T-cell (primary cell): ENCODE data around the gene CELF1. TPM values are rescaled to one million over a fixed set of nuclear protein-coding genes. Genes with fewer than 3 reads are reported as not detected.

Source experiments
- ATAC-seq, 4 experiments: fragments of 200-7000 bp in 3 of 4; fragments of 150-1000 bp in 1 of 4; cut with Tn5 transposase; replicated peaks in 1 of 4; 1 replicate in 3 of 4; 2 replicates in 1 of 4; pipeline ENCODE4 v1.10.0; 2021; ENCODE audit warnings: moderate library complexity in 3 of 4, mild to moderate bottlenecking in 2 of 4, moderate number of reproducible peaks in 1 of 4
- CTCF ChIA-PET, 2 donors: fragments of 300-600 bp; sonication (Branson Sonifier 250); formaldehyde crosslinking; loops; one replicate each; lab custom pipeline; 2022; ENCODE audit warnings: antibody characterized with exemption in 2 of 2; lab: Charles Lee
- POLR2A ChIA-PET, 2 donors: fragments of 300-600 bp; sonication (Branson Sonifier 250); formaldehyde crosslinking; loops; one replicate each; lab custom pipeline; 2022; ENCODE audit warnings: antibody characterized with exemption in 2 of 2; lab: Charles Lee
- DNase-seq, 35 experiments: peaks; one replicate each; pipeline versions ENCODE4 v3.0.0 to v3.0.0-alpha.2; 2013 to 2023
- H3K27ac ChIP-seq: one replicate; pipeline ENCODE4 v1.5.1; 2013; ENCODE audit warnings: low read length
- H3K27me3 ChIP-seq, 2 experiments: replicated peaks in 1 of 2; 1 replicate in 1 of 2; 2 replicates in 1 of 2; pipeline versions ENCODE4 v1.6.1 to v1.7.0; 2013; ENCODE audit warnings: low read length in 1 of 2, mixed read lengths in 1 of 2; ENCODE audit not compliant: control insufficient read depth in 2 of 2, insufficient read depth in 2 of 2; ENCODE audit errors: extremely low read depth in 1 of 2
- H3K36me3 ChIP-seq, 2 donors: 1 replicate in 1 of 2; 2 replicates in 1 of 2; pipeline versions ENCODE4 v1.6.1 to v1.7.0; 2013; ENCODE audit warnings: low read length in 1 of 2; ENCODE audit not compliant: control insufficient read depth in 2 of 2, insufficient read depth in 1 of 2; ENCODE audit errors: extremely low read depth in 1 of 2
- H3K4me1 ChIP-seq, 2 experiments: 1 replicate in 1 of 2; 2 replicates in 1 of 2; pipeline versions ENCODE4 v1.6.1 to v1.7.0; 2013; ENCODE audit warnings: low read length in 2 of 2, mixed read lengths in 1 of 2; ENCODE audit not compliant: insufficient read depth in 2 of 2, control insufficient read depth in 1 of 2; ENCODE audit errors: extremely low read depth in 1 of 2
- H3K4me3 ChIP-seq, 2 donors: 1 replicate in 1 of 2; 2 replicates in 1 of 2; pipeline versions ENCODE4 v1.5.1 to v1.7.0; 2013; ENCODE audit warnings: mild to moderate bottlenecking in 2 of 2, low read length in 1 of 2, moderate library complexity in 1 of 2; ENCODE audit not compliant: control insufficient read depth in 1 of 2; ENCODE audit errors: extremely low read depth in 1 of 2
- H3K9me3 ChIP-seq: 2 replicates; pipeline ENCODE4 v1.7.0; 2013
- H3K27ac Mint-ChIP-seq, 2 donors: one replicate each; pipeline ENCODE4 v1.8.0; 2020 to 2021; ENCODE audit warnings: mild to moderate bottlenecking in 2 of 2, mixed read lengths in 2 of 2
- H3K27me3 Mint-ChIP-seq, 2 donors: one replicate each; pipeline ENCODE4 v1.8.0; 2021 to 2022; ENCODE audit warnings: mixed read lengths in 2 of 2
- H3K36me3 Mint-ChIP-seq: one replicate; pipeline ENCODE4 v1.8.0; 2021; ENCODE audit warnings: mixed read lengths
- H3K4me1 Mint-ChIP-seq, 3 donors: one replicate each; pipeline ENCODE4 v1.8.0; 2020 to 2022; ENCODE audit warnings: mixed read lengths in 3 of 3, mild to moderate bottlenecking in 1 of 3
- H3K4me3 Mint-ChIP-seq, 3 donors: one replicate each; pipeline ENCODE4 v1.8.0; 2020 to 2022; ENCODE audit warnings: mild to moderate bottlenecking in 3 of 3, mixed read lengths in 3 of 3, moderate library complexity in 3 of 3
- H3K9me3 Mint-ChIP-seq, 3 donors: one replicate each; pipeline ENCODE4 v1.8.0; 2020 to 2022; ENCODE audit warnings: mixed read lengths in 3 of 3
- WGBS: methylation state at CpG from one replicate; pipeline ENCODE4 v1.1.5; 2013; ENCODE audit warnings: missing lambda C conversion rate; ENCODE audit not compliant: insufficient coverage; 5-methylcytosine and 5-hydroxymethylcytosine counted together
- total RNA-seq, 35 experiments: library from RNA in 6 of 35; stranded (reverse) in 6 of 35; fragments of 120-200 nt in 1 of 35; gene quantifications; one replicate each; pipeline versions ENCODE4 v1.2.1 to v1.2.4 and lab custom pipeline; 2013 to 2026

CELF1 gene
- total RNA-seq, 5 donors from 2014 or later (not counting 1 experiment from before 2014, with no cell fraction given), result 109 to 124 (median 123) TPM

- H3K27me3 Mint-ChIP-seq, result no peaks in the 10 kb centered on the region
- Histone ChIP-seq H3K27me3 (no peaks in the 10 kb centered on the region), H3K9me3 (no peaks in the 10 kb centered on the region), H3K4me1 (peaks cover 9 to 29% of the 10 kb centered on the region in 2 experiments), H3K4me3 (peak within 1 kb of the TSS; percentile 86 to 93), H3K27ac (peak within 1 kb of the TSS; percentile 63), H3K36me3 (peaks cover 3 to 31% of the 10 kb centered on the region in 2 donors)
- under 1% methylated on average over 50 of the region's 62 CpGs for WGBS
- CTCF ChIA-PET, result interaction anchor here in 1 of 2 donors (1.2 kb wide), 1 partner anchor 14 kb away, joined by 4 read pairs; no protein-coding TSS in a partner anchor
- ATAC-seq (peak; percentile 97 to 99 (median 98)), DNase-seq (peak; percentile 90 to 99 (median 95))
- POLR2A ChIA-PET, result interaction anchor here (0.6 to 0.7 kb wide), 3 partner anchors 14 to 720 kb away, joined by 3 to 7 read pairs (median 5); no protein-coding TSS in a partner anchor
- H3K9me3 Mint-ChIP-seq, result no peaks in the 10 kb centered on the region
- peak within 1 kb of the TSS; percentile 98 to 99 for H3K27ac Mint-ChIP-seq
- H3K4me1 Mint-ChIP-seq, result peaks cover 25 to 31% (median 30%) of the 10 kb centered on the region in 3 donors
- H3K36me3 Mint-ChIP-seq, result peaks cover 28% of the 10 kb centered on the region
- H3K4me3 Mint-ChIP-seq, result peak within 1 kb of the TSS; percentile 99 to 100 (median 99)
Measured at GRCh38 chr11:47426062-47426956, 126.6 kb downstream of the CELF1 start, which contains the start of gene PSMC3. PSMC3 (minus strand) TSS chr11:47426439; CDS start chr11:47426279, 160 bp downstream.

- Histone ChIP-seq H3K36me3 (peaks cover 4 to 34% of the 10 kb centered on the region in 2 donors), H3K27ac (peak overlapping the region; percentile 63), H3K4me1 (peaks cover 9 to 29% of the 10 kb centered on the region in 2 experiments), H3K27me3 (no peaks in the 10 kb centered on the region), H3K9me3 (no peaks in the 10 kb centered on the region), H3K4me3 (peak overlapping the region; percentile 86 to 93)
- Mint-ChIP-seq H3K4me3 (peak overlapping the region; percentile 99 to 100 (median 99)), H3K36me3 (peaks cover 31% of the 10 kb centered on the region), H3K27ac (peak overlapping the region; percentile 98 to 99), H3K4me1 (peaks cover 26 to 32% (median 30%) of the 10 kb centered on the region in 3 donors), H3K27me3 (no peaks in the 10 kb centered on the region), H3K9me3 (no peaks in the 10 kb centered on the region)
- ATAC-seq (no peak), DNase-seq (peak in 1 of 35 experiments; percentile 22)
- 0% methylated on average over 9 of the region's 14 CpGs for WGBS
- ChIA-PET POLR2A (interaction anchor here in 1 of 2 donors (0.7 kb wide), 1 partner anchor 17 kb away, joined by 3 read pairs; no protein-coding TSS in a partner anchor), CTCF (no interaction called here)
Measured at GRCh38 chr11:47425611-47426010, 127.3 kb downstream of the CELF1 start.

- Histone ChIP-seq H3K4me3 (no peak overlapping the region), H3K9me3 (no peaks in the 10 kb centered on the region), H3K36me3 (peaks cover 22 to 77% of the 10 kb centered on the region in 2 donors), H3K27ac (no peak overlapping the region), H3K4me1 (no peaks in the 10 kb centered on the region), H3K27me3 (no peaks in the 10 kb centered on the region)
- DNase-seq (no peak), ATAC-seq (peak in 1 of 4 experiments; percentile 13)
- CTCF ChIA-PET, result no interaction called here
- Mint-ChIP-seq H3K27me3 (no peaks in the 10 kb centered on the region), H3K9me3 (no peaks in the 10 kb centered on the region), H3K27ac (no peak overlapping the region), H3K36me3 (peaks cover 45% of the 10 kb centered on the region), H3K4me3 (no peak overlapping the region), H3K4me1 (peaks cover 0 to 2% (median 2%) of the 10 kb centered on the region in 3 donors)
- POLR2A ChIA-PET, result no interaction called here
- 88% methylated on average over 20 of the region's 23 CpGs for WGBS
Measured at GRCh38 chr11:47418454-47419259, 134.3 kb downstream of the CELF1 start.

DNA sequence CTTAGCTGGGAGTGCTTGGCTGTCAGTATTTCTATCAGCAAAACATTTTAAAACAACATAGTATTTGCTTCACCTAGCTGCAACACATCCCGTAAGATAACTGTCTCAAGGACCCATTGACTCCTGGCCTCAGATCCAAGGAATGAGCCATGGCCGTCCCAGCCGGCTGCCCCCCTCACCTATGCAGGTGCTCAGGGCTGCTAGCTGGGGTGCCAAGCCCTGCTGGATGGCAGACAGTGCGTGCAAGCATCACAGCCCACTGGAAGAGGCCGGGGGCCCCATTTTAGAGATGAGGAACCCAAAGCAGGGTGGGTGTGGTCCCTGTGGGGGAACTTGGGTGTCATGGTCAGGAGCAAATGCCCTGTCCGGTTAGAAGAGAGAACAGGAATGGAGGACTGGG lies 135.2 kb downstream of the CELF1 start:
- no peaks in the 10 kb centered on the region for H3K4me1 ChIP-seq
- POLR2A ChIA-PET, result no interaction called here
- peaks cover 22 to 76% of the 10 kb centered on the region in 2 donors for H3K36me3 ChIP-seq
- no peaks in the 10 kb centered on the region for H3K27me3 ChIP-seq
- no peaks in the 10 kb centered on the region for H3K9me3 Mint-ChIP-seq
- DNase-seq (no peak), ATAC-seq (no peak)
- no peak overlapping the region for H3K4me3 Mint-ChIP-seq
- no peaks in the 10 kb centered on the region for H3K9me3 ChIP-seq
- peaks cover 0 to 2% (median 2%) of the 10 kb centered on the region in 3 donors for H3K4me1 Mint-ChIP-seq
- peaks cover 43% of the 10 kb centered on the region for H3K36me3 Mint-ChIP-seq
- 95% methylated on average over 6 of the region's 6 CpGs for WGBS
- H3K27ac Mint-ChIP-seq, result no peak overlapping the region
- H3K4me3 ChIP-seq, result no peak overlapping the region
- CTCF ChIA-PET, result no interaction called here
- no peaks in the 10 kb centered on the region for H3K27me3 Mint-ChIP-seq
- H3K27ac ChIP-seq, result no peak overlapping the region

DNA sequence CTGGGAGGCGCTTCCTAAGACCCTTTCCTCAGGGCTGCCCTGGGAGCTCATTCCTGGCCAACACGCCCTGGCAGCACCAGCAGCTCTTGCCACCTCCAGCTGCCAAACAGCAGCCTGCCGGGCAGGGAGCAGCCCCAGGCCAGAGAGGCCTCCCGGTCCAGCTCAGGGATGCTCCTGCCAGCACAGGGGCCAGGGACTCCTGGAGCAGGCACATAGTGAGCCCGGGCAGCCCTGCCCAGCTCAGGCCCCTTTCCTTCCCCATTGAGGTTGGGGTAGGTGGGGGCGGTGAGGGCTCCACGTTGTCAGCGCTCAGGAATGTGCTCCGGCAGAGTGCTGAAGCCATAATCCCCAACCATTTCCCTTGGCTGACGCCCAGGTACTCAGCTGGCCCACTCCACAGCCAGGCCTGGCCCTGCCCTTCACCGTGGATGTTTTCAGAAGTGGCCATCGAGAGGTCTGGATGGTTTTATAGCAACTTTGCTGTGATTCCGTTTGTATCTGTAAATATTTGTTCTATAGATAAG lies 136.9 kb downstream of the CELF1 start:
- no peaks in the 10 kb centered on the region for H3K27me3 ChIP-seq
- peaks cover 0 to 2% (median 0%) of the 10 kb centered on the region in 3 donors for H3K4me1 Mint-ChIP-seq
- ATAC-seq, result no peak
- H3K27me3 Mint-ChIP-seq, result no peaks in the 10 kb centered on the region
- 91% methylated on average over 4 of the region's 13 CpGs for WGBS
- no peaks in the 10 kb centered on the region for H3K9me3 ChIP-seq
- peaks cover 17 to 66% of the 10 kb centered on the region in 2 donors for H3K36me3 ChIP-seq
- H3K9me3 Mint-ChIP-seq, result no peaks in the 10 kb centered on the region
- DNase-seq, result no peak
- no peak overlapping the region for H3K27ac Mint-ChIP-seq
- no peak overlapping the region for H3K4me3 ChIP-seq
- H3K4me1 ChIP-seq, result peaks cover 0 to 6% of the 10 kb centered on the region in 2 experiments
- ChIA-PET CTCF (no interaction called here), POLR2A (interaction anchor here in 1 of 2 donors (0.6 kb wide), 1 partner anchor 205 kb away, joined by 4 read pairs; no protein-coding TSS in a partner anchor)
- H3K27ac ChIP-seq, result no peak overlapping the region
- peaks cover 36% of the 10 kb centered on the region for H3K36me3 Mint-ChIP-seq
- H3K4me3 Mint-ChIP-seq, result no peak overlapping the region
